Fibroblast of lung (primary cell): ENCODE results near the gene GSG1L. TPM values are rescaled to one million over a fixed set of nuclear protein-coding genes. Genes with fewer than 3 reads are reported as not detected.
A peak's percentile ranks its signal among the peaks of the same experiment; 100 is the strongest.

ENCODE experiments used
- DNase-seq, 2 donors: peaks; one replicate each; pipeline versions ENCODE4 v3.0.0 to v3.0.0-alpha.2; 2010; ENCODE audit warnings: low read depth in 2 of 2
- H2AFZ ChIP-seq: 2 replicates; pipeline ENCODE4 v1.5.1; 2012; ENCODE audit warnings: low read length, control low read depth, inconsistent platforms
- H3K27ac ChIP-seq: 2 replicates; pipeline ENCODE4 v1.5.1; 2011; ENCODE audit warnings: low read length, control low read depth; ENCODE audit not compliant: insufficient read depth
- H3K27me3 ChIP-seq: 2 replicates; pipeline ENCODE4 v1.5.1; 2011; ENCODE audit warnings: mild to moderate bottlenecking, low read length; ENCODE audit not compliant: control insufficient read depth, insufficient read depth
- H3K36me3 ChIP-seq: 2 replicates; pipeline ENCODE4 v1.5.1; 2011; ENCODE audit warnings: low read length; ENCODE audit not compliant: control insufficient read depth, insufficient read depth
- H3K4me1 ChIP-seq: 2 replicates; pipeline ENCODE4 v1.5.1; 2011; ENCODE audit warnings: low read length; ENCODE audit not compliant: control insufficient read depth, insufficient read depth; ENCODE audit errors: extremely low read depth
- H3K4me2 ChIP-seq: 2 replicates; pipeline ENCODE4 v1.5.1; 2011; ENCODE audit warnings: low read length, control low read depth; ENCODE audit not compliant: insufficient read depth; ENCODE audit errors: extremely low read depth
- H3K4me3 ChIP-seq, 4 experiments: fragments of 200-600 bp in 1 of 4; sonication (generic) in 1 of 4; replicated peaks in 1 of 4; 2 replicates each; pipeline ENCODE4 v1.5.1; 2011 to 2016; ENCODE audit warnings: low read length in 4 of 4, low read depth in 3 of 4, mild to moderate bottlenecking in 3 of 4, control low read depth in 2 of 4, inconsistent platforms in 1 of 4, mixed read lengths in 1 of 4; ENCODE audit not compliant: insufficient read depth in 1 of 4; ENCODE audit errors: control extremely low read depth in 1 of 4
- H3K79me2 ChIP-seq: 2 replicates; pipeline ENCODE4 v1.5.1; 2012; ENCODE audit warnings: mild to moderate bottlenecking, low read length, inconsistent platforms; ENCODE audit not compliant: control insufficient read depth, insufficient read depth
- H3K9ac ChIP-seq: 2 replicates; pipeline ENCODE4 v1.5.1; 2011; ENCODE audit warnings: mild to moderate bottlenecking, low read length, control low read depth; ENCODE audit not compliant: insufficient read depth
- H3K9me3 ChIP-seq: 2 replicates; pipeline ENCODE4 v1.5.1; 2012; ENCODE audit warnings: low read depth, low read length; ENCODE audit not compliant: control insufficient read depth, insufficient read depth
- H4K20me1 ChIP-seq: 2 replicates; pipeline ENCODE4 v1.5.1; 2011; ENCODE audit warnings: low read length; ENCODE audit not compliant: control insufficient read depth, insufficient read depth; ENCODE audit errors: extremely low read depth
- EZH2 ChIP-seq: IDR thresholded peaks from 2 replicates; pipeline ENCODE4 v1.5.1; 2012; ENCODE audit warnings: low read length, control low read depth, mild to moderate bottlenecking; ENCODE audit errors: missing control alignments
- polyA plus RNA-seq, 2 donors: library from polyadenylated mRNA; depleted of rRNA in 1 of 2; stranded (reverse) in 1 of 2; unstranded in 1 of 2; fragments of >200 nt; gene quantifications; 2 replicates each; pipeline ENCODE4 v1.2.1, GENCODE V29; 2011 to 2012; ENCODE audit warnings: missing spikeins in 1 of 2
- total RNA-seq: library from RNA; depleted of rRNA; stranded (reverse); fragments of >200 nt; gene quantifications from 2 replicates; pipeline ENCODE4 v1.2.1, GENCODE V29; 2014
- TF ChIP-seq, protein P1 (sequence below), 2 donors: IDR thresholded peaks in 1 of 2; conservative IDR thresholded peaks in 1 of 2; 1 replicate in 1 of 2; 2 replicates in 1 of 2; pipeline ENCODE4 v1.5.1; 2011 to 2012; ENCODE audit warnings: low read length in 2 of 2, control low read depth in 1 of 2, inconsistent platforms in 1 of 2, low read depth in 1 of 2, mild to moderate bottlenecking in 1 of 2

Gene GSG1L
- total and polyA plus RNA-seq, 2 donors (not counting 1 experiment from before 2014, with no cell fraction given), result not detected

DNA sequence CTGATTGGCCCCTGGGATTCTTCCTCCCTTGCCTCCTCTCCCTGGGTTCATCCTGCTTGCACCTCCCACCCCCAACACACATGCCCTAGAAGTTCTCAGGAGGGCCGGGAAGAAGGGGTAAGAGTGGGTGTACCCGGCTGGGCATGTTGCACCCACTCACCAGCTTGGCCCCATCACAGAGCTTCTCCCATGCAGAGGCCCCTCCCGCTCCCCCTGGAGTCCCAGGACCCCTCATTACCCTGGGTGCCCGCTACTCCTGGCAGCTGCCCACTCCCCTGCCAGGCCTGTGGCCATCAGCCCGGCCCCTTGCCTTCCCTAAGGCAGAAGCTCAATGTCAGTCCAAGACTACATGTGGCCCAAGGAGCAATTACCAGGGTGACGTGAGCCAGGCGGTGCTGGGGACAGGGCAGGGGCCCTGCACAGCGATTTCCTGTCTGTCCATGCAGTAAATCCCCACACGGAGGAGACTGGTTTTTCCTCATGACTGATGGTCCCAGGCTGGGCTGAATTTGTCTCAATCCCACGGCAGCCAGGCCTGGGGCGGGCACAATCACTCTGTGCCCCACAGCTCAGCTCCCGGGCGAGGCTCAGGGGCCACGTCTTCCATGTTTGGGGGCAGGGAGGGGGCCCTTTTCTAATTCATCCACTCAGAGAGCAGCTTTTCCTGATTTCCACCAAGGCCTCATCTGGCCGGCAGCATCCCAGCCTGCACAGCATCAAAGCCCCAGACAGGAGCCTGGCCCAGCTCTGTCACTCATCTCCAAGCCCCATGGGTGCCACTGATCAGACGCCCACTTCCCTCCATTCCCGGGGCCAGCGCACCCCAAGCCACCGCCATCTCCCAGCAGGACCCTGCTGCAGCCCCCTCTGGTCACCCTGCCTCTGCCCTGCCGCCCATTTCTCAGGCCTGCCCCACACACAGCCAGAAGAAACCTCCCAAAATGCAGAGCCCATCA, 278.9 kb downstream of the GSG1L start:
- H3K36me3 ChIP-seq, result no peaks in the 10 kb centered on the region
- H2AFZ ChIP-seq, result no peak overlapping the region
- DNase-seq, result no peak
- H3K9me3 ChIP-seq, result no peaks in the 10 kb centered on the region
- no peak overlapping the region for H3K4me2 ChIP-seq
- no peaks in the 10 kb centered on the region for H3K79me2 ChIP-seq
- H3K4me3 ChIP-seq, result no peak overlapping the region
- H3K27me3 ChIP-seq, result no peaks in the 10 kb centered on the region
- H3K27ac ChIP-seq, result no peak overlapping the region
- H4K20me1 ChIP-seq, result no peaks in the 10 kb centered on the region
- H3K9ac ChIP-seq, result no peak overlapping the region
- H3K4me1 ChIP-seq, result no peaks in the 10 kb centered on the region
- TF ChIP-seq, protein P1, sequence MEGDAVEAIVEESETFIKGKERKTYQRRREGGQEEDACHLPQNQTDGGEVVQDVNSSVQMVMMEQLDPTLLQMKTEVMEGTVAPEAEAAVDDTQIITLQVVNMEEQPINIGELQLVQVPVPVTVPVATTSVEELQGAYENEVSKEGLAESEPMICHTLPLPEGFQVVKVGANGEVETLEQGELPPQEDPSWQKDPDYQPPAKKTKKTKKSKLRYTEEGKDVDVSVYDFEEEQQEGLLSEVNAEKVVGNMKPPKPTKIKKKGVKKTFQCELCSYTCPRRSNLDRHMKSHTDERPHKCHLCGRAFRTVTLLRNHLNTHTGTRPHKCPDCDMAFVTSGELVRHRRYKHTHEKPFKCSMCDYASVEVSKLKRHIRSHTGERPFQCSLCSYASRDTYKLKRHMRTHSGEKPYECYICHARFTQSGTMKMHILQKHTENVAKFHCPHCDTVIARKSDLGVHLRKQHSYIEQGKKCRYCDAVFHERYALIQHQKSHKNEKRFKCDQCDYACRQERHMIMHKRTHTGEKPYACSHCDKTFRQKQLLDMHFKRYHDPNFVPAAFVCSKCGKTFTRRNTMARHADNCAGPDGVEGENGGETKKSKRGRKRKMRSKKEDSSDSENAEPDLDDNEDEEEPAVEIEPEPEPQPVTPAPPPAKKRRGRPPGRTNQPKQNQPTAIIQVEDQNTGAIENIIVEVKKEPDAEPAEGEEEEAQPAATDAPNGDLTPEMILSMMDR (conservative IDR thresholded peaks at IDR 0.05 in 1 of 2, IDR thresholded peaks at IDR 0.05 in 1 of 2; ENCODE audit: low read depth in 1 of 2, low read length in 2 of 2), result no peak
- no peak for TF ChIP-seq EZH2

DNA sequence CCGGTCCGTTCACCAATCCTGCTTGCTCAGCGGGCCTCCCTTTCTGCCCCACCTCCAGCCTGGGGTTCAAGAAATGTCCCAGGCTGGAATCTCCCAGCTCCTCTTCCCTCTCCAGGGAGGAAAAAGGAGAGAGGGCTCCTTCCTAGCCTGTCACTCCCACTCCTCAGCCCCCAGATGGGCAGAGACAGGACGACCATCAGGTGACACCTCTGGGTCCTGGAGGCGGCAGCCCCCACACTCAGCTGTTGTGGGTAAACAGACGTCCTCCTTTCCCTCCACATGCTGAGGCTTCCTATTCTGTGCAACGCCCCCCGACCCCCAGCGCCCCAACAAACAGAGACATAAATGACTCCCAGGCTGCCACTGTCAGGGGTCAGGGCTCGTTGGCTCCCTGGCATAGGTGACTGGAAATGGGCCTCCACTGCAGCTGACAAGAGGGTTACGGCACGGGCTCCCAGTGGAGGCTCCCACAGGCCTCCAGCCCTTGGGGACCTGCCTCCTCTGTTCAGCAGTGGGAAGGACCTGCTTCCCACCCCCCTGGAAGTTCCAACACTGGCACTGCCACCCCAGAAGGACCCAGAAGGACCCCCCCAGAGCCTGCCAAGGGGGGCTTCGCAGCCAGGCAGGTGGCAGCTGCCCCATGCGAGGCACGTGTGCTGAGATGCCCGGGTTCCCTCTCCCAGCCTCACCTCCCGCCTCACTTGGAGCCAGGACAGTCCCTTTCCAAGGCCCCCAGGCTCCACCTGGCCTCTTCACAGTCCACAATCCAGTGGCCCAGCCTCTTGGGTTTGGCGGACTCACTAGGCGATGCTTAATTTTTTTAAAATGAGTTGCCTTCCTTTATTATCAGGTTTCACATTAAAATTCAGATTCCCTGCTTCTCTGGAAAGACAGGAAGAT, 281.3 kb downstream of the GSG1L start:
- H3K4me3 ChIP-seq, result no peak overlapping the region
- H3K4me2 ChIP-seq, result no peak overlapping the region
- H3K9ac ChIP-seq, result no peak overlapping the region
- H3K36me3 ChIP-seq, result no peaks in the 10 kb centered on the region
- no peaks in the 10 kb centered on the region for H3K4me1 ChIP-seq
- no peaks in the 10 kb centered on the region for H3K79me2 ChIP-seq
- TF ChIP-seq, protein P1 (conservative IDR thresholded peaks at IDR 0.05 in 1 of 2, IDR thresholded peaks at IDR 0.05 in 1 of 2; ENCODE audit: low read depth in 1 of 2, low read length in 2 of 2), result no peak
- TF ChIP-seq EZH2, result no peak
- no peaks in the 10 kb centered on the region for H3K9me3 ChIP-seq
- H3K27me3 ChIP-seq, result no peaks in the 10 kb centered on the region
- no peak for DNase-seq
- H2AFZ ChIP-seq, result no peak overlapping the region
- no peaks in the 10 kb centered on the region for H4K20me1 ChIP-seq
- no peak overlapping the region for H3K27ac ChIP-seq

DNA sequence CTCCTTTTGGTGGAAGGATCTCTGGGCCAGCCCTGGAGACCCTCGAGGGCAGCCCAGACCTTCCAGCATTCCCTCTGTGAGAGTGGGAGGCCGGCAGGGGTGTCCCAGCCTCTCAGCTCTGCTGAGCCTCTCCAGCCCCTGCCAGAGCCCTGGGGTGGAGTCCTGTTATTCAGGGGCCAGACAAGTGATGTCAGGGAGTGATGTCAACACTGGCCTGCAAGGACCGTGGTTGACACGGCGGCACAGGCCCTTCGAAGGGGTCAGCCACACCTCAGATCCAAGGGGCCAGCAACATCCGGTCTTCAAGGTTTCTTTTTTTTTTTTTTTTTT, 282.4 kb downstream of the GSG1L start:
- peak; percentile 25 to 38 for DNase-seq
- Histone ChIP-seq H3K4me3 (no peak overlapping the region), H3K79me2 (no peaks in the 10 kb centered on the region), H4K20me1 (no peaks in the 10 kb centered on the region), H3K4me2 (no peak overlapping the region), H3K9me3 (no peaks in the 10 kb centered on the region), H3K36me3 (no peaks in the 10 kb centered on the region), H3K27me3 (no peaks in the 10 kb centered on the region), H3K27ac (no peak overlapping the region), H3K4me1 (no peaks in the 10 kb centered on the region), H2AFZ (no peak overlapping the region), H3K9ac (no peak overlapping the region)
- TF ChIP-seq EZH2, result no peak
- TF ChIP-seq, protein P1 (conservative IDR thresholded peaks at IDR 0.05 in 1 of 2, IDR thresholded peaks at IDR 0.05 in 1 of 2; ENCODE audit: low read depth in 1 of 2, low read length in 2 of 2), result no peak
